ENCODE results near the gene TMEM52. TPM values are rescaled to one million over a fixed set of nuclear protein-coding genes. Genes with fewer than 3 reads are reported as not detected.

Gene TMEM52
- total RNA-seq, 2 donors from 2014 or later = 0.64 to 1.5 TPM

- Mint-ChIP-seq H3K9me3 (no peaks in the 10 kb centered on the region), H3K27ac (no peak overlapping the region), H3K36me3 (no peaks in the 10 kb centered on the region)
- no peak for DNase-seq (ENCODE audit: low spot score in 2 of 2)
- ATAC-seq = no peak
Observed at GRCh38 chr1:1922702-1922955, 3.5 kb upstream of the TMEM52 start.

GRCh38 chr1:1921901-1922701 lies 3.0 kb upstream of the TMEM52 start:
- DNase-seq (ENCODE audit: low spot score in 2 of 2) (no peak), ATAC-seq (no peak)
- Mint-ChIP-seq H3K9me3 (no peaks in the 10 kb centered on the region), H3K36me3 (no peaks in the 10 kb centered on the region), H3K27ac (no peak overlapping the region)

GRCh38 chr1:1921459-1921862 lies 2.4 kb upstream of the TMEM52 start:
- no peak for ATAC-seq
- Mint-ChIP-seq H3K36me3 (no peaks in the 10 kb centered on the region), H3K9me3 (no peaks in the 10 kb centered on the region), H3K27ac (no peak overlapping the region)
- no peak for DNase-seq (ENCODE audit: low spot score in 2 of 2)

GRCh38 chr1:1920608-1921458 lies 1.8 kb upstream of the TMEM52 start:
- no peak overlapping the region for H3K27ac Mint-ChIP-seq
- H3K9me3 Mint-ChIP-seq = no peaks in the 10 kb centered on the region
- H3K36me3 Mint-ChIP-seq = no peaks in the 10 kb centered on the region
- ATAC-seq (no peak), DNase-seq (ENCODE audit: low spot score in 2 of 2) (no peak)

- no peak for DNase-seq (ENCODE audit: low spot score in 2 of 2)
- no peak for ATAC-seq
- Mint-ChIP-seq H3K27ac (no peak overlapping the region), H3K36me3 (no peaks in the 10 kb centered on the region), H3K9me3 (no peaks in the 10 kb centered on the region)
Observed at GRCh38 chr1:1920057-1920607, 1.1 kb upstream of the TMEM52 start.

GRCh38 chr1:1919304-1920056 lies 401 bp upstream of the TMEM52 start:
- no peak overlapping the region for H3K27ac Mint-ChIP-seq
- H3K9me3 Mint-ChIP-seq = no peaks in the 10 kb centered on the region
- H3K36me3 Mint-ChIP-seq = no peaks in the 10 kb centered on the region
- ATAC-seq (peak; percentile 86 to 92), DNase-seq (ENCODE audit: low spot score in 2 of 2) (peak; percentile 98 to 100)

GRCh38 chr1:1917995-1918900 lies 831 bp downstream of the TMEM52 start:
- DNase-seq (ENCODE audit: low spot score in 2 of 2) (peak in 1 of 2 donors; percentile 68), ATAC-seq (no peak)
- H3K36me3 Mint-ChIP-seq = no peaks in the 10 kb centered on the region
- no peak overlapping the region for H3K27ac Mint-ChIP-seq
- no peaks in the 10 kb centered on the region for H3K9me3 Mint-ChIP-seq

GRCh38 chr1:1917304-1917976 lies 1.6 kb downstream of the TMEM52 start:
- no peaks in the 10 kb centered on the region for H3K9me3 Mint-ChIP-seq
- DNase-seq (ENCODE audit: low spot score in 2 of 2) = no peak
- no peaks in the 10 kb centered on the region for H3K36me3 Mint-ChIP-seq
- no peak for ATAC-seq
- H3K27ac Mint-ChIP-seq = no peak overlapping the region

GRCh38 chr1:1916851-1917251 lies 2.2 kb downstream of the TMEM52 start:
- H3K27ac Mint-ChIP-seq = no peak overlapping the region
- no peak for ATAC-seq
- no peak for DNase-seq (ENCODE audit: low spot score in 2 of 2)
- H3K36me3 Mint-ChIP-seq = no peaks in the 10 kb centered on the region
- H3K9me3 Mint-ChIP-seq = no peaks in the 10 kb centered on the region

- Mint-ChIP-seq H3K36me3 (no peaks in the 10 kb centered on the region), H3K9me3 (no peaks in the 10 kb centered on the region), H3K27ac (no peak overlapping the region)
- DNase-seq (ENCODE audit: low spot score in 2 of 2) (no peak), ATAC-seq (no peak)
Observed at GRCh38 chr1:1915911-1916840, 2.9 kb downstream of the TMEM52 start.

- no peak within 1 kb of the TSS for H3K27ac Mint-ChIP-seq
- no peak for ATAC-seq
- DNase-seq (ENCODE audit: low spot score in 2 of 2) = no peak
- no peaks in the 10 kb centered on the region for H3K9me3 Mint-ChIP-seq
- H3K36me3 Mint-ChIP-seq = no peaks in the 10 kb centered on the region
Observed at GRCh38 chr1:1914971-1915692, 3.9 kb downstream of the TMEM52 start, which contains the start of gene CALML6. Gene CALML6 (plus strand): TSS chr1:1915260. CDS start chr1:1915281, 21 bp downstream.

GRCh38 chr1:1914101-1914970 lies 4.7 kb downstream of the TMEM52 start:
- no peak for DNase-seq (ENCODE audit: low spot score in 2 of 2)
- no peaks in the 10 kb centered on the region for H3K36me3 Mint-ChIP-seq
- H3K9me3 Mint-ChIP-seq = no peaks in the 10 kb centered on the region
- H3K27ac Mint-ChIP-seq = no peak overlapping the region
- ATAC-seq = no peak

GRCh38 chr1:1911350-1912041 lies 7.6 kb downstream of the TMEM52 start:
- DNase-seq (ENCODE audit: low spot score in 2 of 2) = no peak
- Mint-ChIP-seq H3K9me3 (no peaks in the 10 kb centered on the region), H3K36me3 (no peaks in the 10 kb centered on the region), H3K27ac (no peak overlapping the region)
- no peak for ATAC-seq

Measured in activated naive CD4-positive, alpha-beta T cell treated with anti-CD3 and anti-CD28 coated beads, Interleukin-2, amount 50 U/mL, for 72 hours (primary cell).